ENCODE results near the gene INPP5K. TPM values are rescaled to one million over a fixed set of nuclear protein-coding genes. Genes with fewer than 3 reads are reported as not detected.

The INPP5K gene
- total and polyA plus RNA-seq, 10 of the 15 experiments (the other 5 are each of a cell fraction or from before 2014, with no cell fraction given): 0.58 to 41.2 (median 23.3) TPM

DNA sequence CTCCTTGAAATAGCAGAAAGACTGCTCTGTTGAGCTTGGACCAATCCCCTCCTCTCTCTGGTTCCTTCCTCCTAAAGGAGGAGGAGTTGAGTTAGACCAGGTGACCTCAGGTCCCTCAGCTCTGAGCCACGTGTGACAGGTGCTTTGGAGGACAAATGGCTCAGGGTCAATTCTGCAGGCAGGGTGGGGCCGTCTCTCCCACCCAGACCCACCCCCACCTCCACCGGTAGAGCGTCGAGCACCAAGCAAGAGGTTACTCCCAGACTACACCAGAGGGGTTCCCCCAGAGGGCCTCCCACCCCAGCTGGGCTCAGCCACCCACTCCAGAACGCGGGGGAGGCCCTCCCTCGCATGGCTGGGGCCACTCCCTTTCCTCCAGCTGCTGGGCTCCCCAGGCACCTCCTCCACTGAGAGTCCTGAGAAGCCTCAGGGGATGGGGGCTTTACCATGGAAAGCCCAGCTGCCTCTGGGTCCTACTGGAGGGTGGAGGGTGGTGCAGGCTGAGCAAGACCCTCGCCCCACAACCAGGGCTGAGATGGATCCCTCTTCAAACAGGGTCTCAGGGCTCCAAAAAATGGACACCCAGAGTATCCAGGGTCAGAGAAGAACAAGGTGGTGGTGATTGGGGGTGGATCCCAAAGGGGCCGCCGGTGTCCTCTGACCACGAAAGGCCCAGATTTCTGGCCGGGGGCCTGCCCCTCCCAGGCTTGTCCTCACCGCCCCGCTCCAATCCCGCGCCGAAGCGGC is 31.6 kb downstream of the INPP5K start:
- WGBS (ENCODE audit: insufficient coverage, insufficient replicate concordance, low lambda C conversion rate, missing lambda C conversion rate): 0% methylated on average over 17 of the region's 19 CpGs
- Histone ChIP-seq H2AFZ (ENCODE audit: control insufficient read depth, low read depth, low read length) (peak overlapping the region; percentile 9), H3K9me3 (replicated peaks; ENCODE audit: control insufficient read depth, insufficient read depth, low read length) (no peaks in the 10 kb centered on the region), H3K4me1 (ENCODE audit: control insufficient read depth, insufficient read depth, low read length) (peaks cover 16% of the 10 kb centered on the region), H3K9ac (ENCODE audit: control insufficient read depth, insufficient read depth, low read length) (peak overlapping the region; percentile 92), H3K36me3 (ENCODE audit: control insufficient read depth in 2 of 2, insufficient read depth in 2 of 2, low read length in 1 of 2) (peaks cover 0 to 4% of the 10 kb centered on the region in 2 experiments; a peak in 3 of 4 replicates), H3K27ac (ENCODE audit: control insufficient read depth, insufficient read depth) (peak overlapping the region; percentile 71), H3K4me2 (ENCODE audit: control insufficient read depth, insufficient read depth) (peak overlapping the region; percentile 66), H4K20me1 (ENCODE audit: control insufficient read depth, insufficient read depth) (no peaks in the 10 kb centered on the region), H3K27me3 (replicated peaks in 1 of 2; ENCODE audit: control insufficient read depth in 2 of 2, insufficient read depth in 2 of 2, low read length in 1 of 2) (no peaks in the 10 kb centered on the region), H3K79me2 (ENCODE audit: control insufficient read depth, insufficient read depth, low read length) (peaks cover 12% of the 10 kb centered on the region), H3K4me3 (peak overlapping the region; percentile 95)
- ChIA-PET POLR2A (interaction anchor here (2.7 kb wide), 1 partner anchor 10 kb away, joined by 22 read pairs; no protein-coding TSS in a partner anchor), SMC1A (ENCODE audit: uncharacterized antibody, unreplicated experiment) (interaction anchor here (0.5 to 1.1 kb wide), 2 partner anchors 10 to 92 kb away, joined by 3 to 5 read pairs; no protein-coding TSS in a partner anchor), RAD21 (ENCODE audit: unreplicated experiment) (interaction anchor here (1.1 to 1.4 kb wide), 3 partner anchors 10 to 120 kb away, joined by 5 to 16 read pairs (median 6); partner anchors contain the start of gene INPP5K), CTCF (interaction anchor here (0.9 kb wide), 1 partner anchor 10 kb away, joined by 3 read pairs; no protein-coding TSS in a partner anchor)
- in situ Hi-C loops (cut with MboI): no loop called here
- no TSS peak for BruUV-seq (replicated peaks)
- DNase-seq (ENCODE audit: low read depth, low spot score) (peak; percentile 43), ATAC-seq (peak; percentile 65), FAIRE-seq (peak; percentile 82)
- intact Hi-C loops (cut with micrococcal nuclease; ENCODE audit: unreplicated experiment): no loop called here
- TF ChIP-seq IKZF2 (IDR thresholded peaks at IDR 0.05) (peak; percentile 41 to 47; a peak in 3 of 4 replicates), ZNF207 (IDR thresholded peaks at IDR 0.05; ENCODE audit: borderline replicate concordance) (peak; percentile 57; the same call in 1 of the 2 replicates), CHD2 (IDR thresholded peaks at IDR 0.05; ENCODE audit: borderline replicate concordance, low read depth, low read length) (peak; percentile 29; the same call in 1 of the 2 replicates), ZSCAN29 (IDR thresholded peaks at IDR 0.05) (no peak; the same call in 1 of the 2 replicates), JUNB (IDR thresholded peaks at IDR 0.05) (no peak), SP1 (IDR thresholded peaks at IDR 0.05; ENCODE audit: low read depth, low read length) (peak; percentile 50), KDM1A (IDR thresholded peaks at IDR 0.05; ENCODE audit: borderline replicate concordance) (no peak), MTA2 (IDR thresholded peaks at IDR 0.05; ENCODE audit: low read depth) (no peak), POLR2AphosphoS2 (IDR thresholded peaks at IDR 0.05; ENCODE audit: low read depth, low read length) (no peak; the same call in 1 of the 2 replicates), RAD51 (IDR thresholded peaks at IDR 0.05) (peak; percentile 64; the same call in 1 of the 2 replicates), TCF7 (IDR thresholded peaks at IDR 0.05; ENCODE audit: borderline replicate concordance) (no peak)
- TF ChIP-seq, protein P1, sequence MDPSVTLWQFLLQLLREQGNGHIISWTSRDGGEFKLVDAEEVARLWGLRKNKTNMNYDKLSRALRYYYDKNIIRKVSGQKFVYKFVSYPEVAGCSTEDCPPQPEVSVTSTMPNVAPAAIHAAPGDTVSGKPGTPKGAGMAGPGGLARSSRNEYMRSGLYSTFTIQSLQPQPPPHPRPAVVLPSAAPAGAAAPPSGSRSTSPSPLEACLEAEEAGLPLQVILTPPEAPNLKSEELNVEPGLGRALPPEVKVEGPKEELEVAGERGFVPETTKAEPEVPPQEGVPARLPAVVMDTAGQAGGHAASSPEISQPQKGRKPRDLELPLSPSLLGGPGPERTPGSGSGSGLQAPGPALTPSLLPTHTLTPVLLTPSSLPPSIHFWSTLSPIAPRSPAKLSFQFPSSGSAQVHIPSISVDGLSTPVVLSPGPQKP (IDR thresholded peaks at IDR 0.05; ENCODE audit: low read depth, low read length): no peak
- TF ChIP-seq, protein P2, sequence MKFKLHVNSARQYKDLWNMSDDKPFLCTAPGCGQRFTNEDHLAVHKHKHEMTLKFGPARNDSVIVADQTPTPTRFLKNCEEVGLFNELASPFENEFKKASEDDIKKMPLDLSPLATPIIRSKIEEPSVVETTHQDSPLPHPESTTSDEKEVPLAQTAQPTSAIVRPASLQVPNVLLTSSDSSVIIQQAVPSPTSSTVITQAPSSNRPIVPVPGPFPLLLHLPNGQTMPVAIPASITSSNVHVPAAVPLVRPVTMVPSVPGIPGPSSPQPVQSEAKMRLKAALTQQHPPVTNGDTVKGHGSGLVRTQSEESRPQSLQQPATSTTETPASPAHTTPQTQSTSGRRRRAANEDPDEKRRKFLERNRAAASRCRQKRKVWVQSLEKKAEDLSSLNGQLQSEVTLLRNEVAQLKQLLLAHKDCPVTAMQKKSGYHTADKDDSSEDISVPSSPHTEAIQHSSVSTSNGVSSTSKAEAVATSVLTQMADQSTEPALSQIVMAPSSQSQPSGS (IDR thresholded peaks at IDR 0.05; ENCODE audit: low read length): no peak
- TF ChIP-seq, protein P3, sequence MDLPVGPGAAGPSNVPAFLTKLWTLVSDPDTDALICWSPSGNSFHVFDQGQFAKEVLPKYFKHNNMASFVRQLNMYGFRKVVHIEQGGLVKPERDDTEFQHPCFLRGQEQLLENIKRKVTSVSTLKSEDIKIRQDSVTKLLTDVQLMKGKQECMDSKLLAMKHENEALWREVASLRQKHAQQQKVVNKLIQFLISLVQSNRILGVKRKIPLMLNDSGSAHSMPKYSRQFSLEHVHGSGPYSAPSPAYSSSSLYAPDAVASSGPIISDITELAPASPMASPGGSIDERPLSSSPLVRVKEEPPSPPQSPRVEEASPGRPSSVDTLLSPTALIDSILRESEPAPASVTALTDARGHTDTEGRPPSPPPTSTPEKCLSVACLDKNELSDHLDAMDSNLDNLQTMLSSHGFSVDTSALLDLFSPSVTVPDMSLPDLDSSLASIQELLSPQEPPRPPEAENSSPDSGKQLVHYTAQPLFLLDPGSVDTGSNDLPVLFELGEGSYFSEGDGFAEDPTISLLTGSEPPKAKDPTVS (IDR thresholded peaks at IDR 0.05; ENCODE audit: low read depth, low read length): no peak
- TF ChIP-seq, protein P4, sequence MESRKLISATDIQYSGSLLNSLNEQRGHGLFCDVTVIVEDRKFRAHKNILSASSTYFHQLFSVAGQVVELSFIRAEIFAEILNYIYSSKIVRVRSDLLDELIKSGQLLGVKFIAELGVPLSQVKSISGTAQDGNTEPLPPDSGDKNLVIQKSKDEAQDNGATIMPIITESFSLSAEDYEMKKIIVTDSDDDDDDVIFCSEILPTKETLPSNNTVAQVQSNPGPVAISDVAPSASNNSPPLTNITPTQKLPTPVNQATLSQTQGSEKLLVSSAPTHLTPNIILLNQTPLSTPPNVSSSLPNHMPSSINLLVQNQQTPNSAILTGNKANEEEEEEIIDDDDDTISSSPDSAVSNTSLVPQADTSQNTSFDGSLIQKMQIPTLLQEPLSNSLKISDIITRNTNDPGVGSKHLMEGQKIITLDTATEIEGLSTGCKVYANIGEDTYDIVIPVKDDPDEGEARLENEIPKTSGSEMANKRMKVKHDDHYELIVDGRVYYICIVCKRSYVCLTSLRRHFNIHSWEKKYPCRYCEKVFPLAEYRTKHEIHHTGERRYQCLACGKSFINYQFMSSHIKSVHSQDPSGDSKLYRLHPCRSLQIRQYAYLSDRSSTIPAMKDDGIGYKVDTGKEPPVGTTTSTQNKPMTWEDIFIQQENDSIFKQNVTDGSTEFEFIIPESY (IDR thresholded peaks at IDR 0.05): no peak
- TF ChIP-seq, protein P5, sequence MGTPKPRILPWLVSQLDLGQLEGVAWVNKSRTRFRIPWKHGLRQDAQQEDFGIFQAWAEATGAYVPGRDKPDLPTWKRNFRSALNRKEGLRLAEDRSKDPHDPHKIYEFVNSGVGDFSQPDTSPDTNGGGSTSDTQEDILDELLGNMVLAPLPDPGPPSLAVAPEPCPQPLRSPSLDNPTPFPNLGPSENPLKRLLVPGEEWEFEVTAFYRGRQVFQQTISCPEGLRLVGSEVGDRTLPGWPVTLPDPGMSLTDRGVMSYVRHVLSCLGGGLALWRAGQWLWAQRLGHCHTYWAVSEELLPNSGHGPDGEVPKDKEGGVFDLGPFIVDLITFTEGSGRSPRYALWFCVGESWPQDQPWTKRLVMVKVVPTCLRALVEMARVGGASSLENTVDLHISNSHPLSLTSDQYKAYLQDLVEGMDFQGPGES (IDR thresholded peaks at IDR 0.05): no peak
